H1 (cell line): ENCODE results near the gene UMPS. TPM values are rescaled to one million over a fixed set of nuclear protein-coding genes. Genes with fewer than 3 reads are reported as not detected.

Source experiments
- CTCF ChIA-PET: fragments of 300-600 bp; sonication (Branson Sonifier 250); formaldehyde crosslinking; loops from one replicate; lab custom pipeline; 2021; ENCODE audit not compliant: partially characterized antibody; lab: Charles Lee
- POLR2A ChIA-PET: fragments of 300-600 bp; sonication (Branson Sonifier 250); formaldehyde crosslinking; loops from one replicate; lab custom pipeline; 2021; ENCODE audit warnings: inconsistent platforms; ENCODE audit not compliant: partially characterized antibody; lab: Charles Lee
- DNase-seq, 2 experiments: peaks; one replicate each; pipeline versions ENCODE4 v3.0.0 to v3.0.0-alpha.2; 2010 to 2022; ENCODE audit warnings: low spot score in 2 of 2, low read depth in 1 of 2, mixed read lengths in 1 of 2
- FAIRE-seq: peaks from 2 replicates; lab custom pipeline; 2011; peaks lifted over from hg19 to GRCh38; lab: Jason Lieb, UNC
- H2AFZ ChIP-seq: 2 replicates; pipeline ENCODE4 v1.8.1; 2012; ENCODE audit warnings: low read length, inconsistent platforms
- H2AK5ac ChIP-seq: 2 replicates; pipeline ENCODE4 v1.6.1; 2013; ENCODE audit warnings: low read depth, low read length
- H2BK120ac ChIP-seq: replicated peaks from 2 replicates; pipeline ENCODE3; 2013; ENCODE audit warnings: low read depth, low read length, inconsistent platforms
- H2BK12ac ChIP-seq: 2 replicates; pipeline ENCODE4 v1.6.1; 2013; ENCODE audit warnings: low read depth, low read length
- H2BK15ac ChIP-seq: 2 replicates; pipeline ENCODE4 v1.6.1; 2013; ENCODE audit warnings: low read length
- H2BK20ac ChIP-seq: 2 replicates; pipeline ENCODE4 v1.6.1; 2013; ENCODE audit warnings: low read length
- H2BK5ac ChIP-seq: 2 replicates; pipeline ENCODE4 v1.6.1; 2013; ENCODE audit warnings: low read depth, low read length
- H3K14ac ChIP-seq: 2 replicates; pipeline ENCODE4 v1.6.1; 2013; ENCODE audit warnings: inconsistent platforms; ENCODE audit not compliant: insufficient read length
- H3K18ac ChIP-seq: 2 replicates; pipeline ENCODE4 v1.6.1; 2013; ENCODE audit warnings: low read length; ENCODE audit errors: extremely low read depth
- H3K23ac ChIP-seq: 2 replicates; pipeline ENCODE4 v1.6.1; 2013; ENCODE audit warnings: inconsistent platforms; ENCODE audit not compliant: insufficient read length
- H3K23me2 ChIP-seq: 2 replicates; pipeline ENCODE4 v1.6.1; 2013; ENCODE audit warnings: low read depth, low read length
- H3K27ac ChIP-seq: 2 replicates; pipeline ENCODE4 v1.6.1; 2011; ENCODE audit warnings: low read depth, low read length, inconsistent platforms
- H3K27me3 ChIP-seq, 4 experiments: replicated peaks in 1 of 4; 1 replicate in 1 of 4; 2 replicates in 3 of 4; pipeline versions ENCODE4 v1.6.1 to v1.8.1; 2011 to 2013; ENCODE audit warnings: low read length in 3 of 4, mild to moderate bottlenecking in 3 of 4, inconsistent platforms in 2 of 4, mixed read lengths in 2 of 4, moderate library complexity in 1 of 4; ENCODE audit not compliant: control insufficient read depth in 3 of 4, insufficient read depth in 3 of 4; ENCODE audit errors: extremely low read depth in 1 of 4
- H3K36me3 ChIP-seq, 4 experiments: 2 replicates each; pipeline versions ENCODE4 v1.6.1 to v1.8.1; 2011 to 2013; ENCODE audit warnings: mild to moderate bottlenecking in 4 of 4, low read length in 3 of 4, moderate library complexity in 2 of 4, control low read depth in 1 of 4, inconsistent platforms in 1 of 4; ENCODE audit not compliant: insufficient read depth in 4 of 4, control insufficient read depth in 2 of 4
- H3K4ac ChIP-seq: replicated peaks from 2 replicates; pipeline ENCODE3; 2013; ENCODE audit warnings: low read length, low read depth, mixed read lengths, inconsistent platforms; ENCODE audit not compliant: insufficient read length
- H3K4me1 ChIP-seq, 4 experiments: replicated peaks in 1 of 4; 1 replicate in 1 of 4; 2 replicates in 3 of 4; pipeline versions ENCODE4 v1.6.1 to v1.8.1; 2011 to 2013; ENCODE audit warnings: low read length in 3 of 4, inconsistent platforms in 2 of 4, mixed read lengths in 1 of 4; ENCODE audit not compliant: insufficient read depth in 4 of 4, control insufficient read depth in 3 of 4
- H3K4me2 ChIP-seq, 2 experiments: 2 replicates each; pipeline versions ENCODE4 v1.6.1 to v1.8.1; 2011 to 2013; ENCODE audit warnings: low read depth in 2 of 2, low read length in 2 of 2, control low read depth in 1 of 2, inconsistent platforms in 1 of 2, mild to moderate bottlenecking in 1 of 2; ENCODE audit not compliant: insufficient read depth in 1 of 2
- H3K4me3 ChIP-seq, 4 experiments: fragments of 200-600, 300-600 bp in 1 of 4; sonication (generic), shearing (Covaris generic), sonication (Bioruptor Twin) in 1 of 4; 2 replicates each; pipeline versions ENCODE4 v1.5.1 to v1.8.1; 2011 to 2016; ENCODE audit warnings: low read length in 4 of 4, low read depth in 3 of 4, control low read depth in 2 of 4, inconsistent platforms in 2 of 4, mild to moderate bottlenecking in 2 of 4, mixed read lengths in 1 of 4, moderate library complexity in 1 of 4; ENCODE audit not compliant: insufficient read depth in 2 of 4; ENCODE audit errors: extremely low read depth in 1 of 4
- H3K56ac ChIP-seq: replicated peaks from 2 replicates; pipeline ENCODE3; 2013; ENCODE audit warnings: low read depth, mild to moderate bottlenecking, mixed read lengths, low read length, inconsistent platforms; ENCODE audit not compliant: insufficient read length
- H3K79me1 ChIP-seq: 2 replicates; pipeline ENCODE4 v1.6.1; 2013; ENCODE audit warnings: low read depth, low read length, control low read depth
- H3K79me2 ChIP-seq, 2 experiments: 2 replicates each; pipeline versions ENCODE4 v1.6.1 to v1.8.1; 2012 to 2013; ENCODE audit warnings: low read length in 2 of 2, mild to moderate bottlenecking in 2 of 2, inconsistent platforms in 1 of 2; ENCODE audit not compliant: insufficient read depth in 2 of 2, control insufficient read depth in 1 of 2
- H3K9ac ChIP-seq, 4 experiments: replicated peaks in 1 of 4; 1 replicate in 1 of 4; 2 replicates in 3 of 4; pipeline versions ENCODE4 v1.6.1 to v1.8.1; 2011 to 2013; ENCODE audit warnings: low read depth in 3 of 4, low read length in 3 of 4, control low read depth in 2 of 4, mild to moderate bottlenecking in 2 of 4, moderate library complexity in 2 of 4, inconsistent platforms in 1 of 4; ENCODE audit errors: extremely low read depth in 1 of 4
- H3K9me3 ChIP-seq, 2 experiments: 2 replicates each; pipeline versions ENCODE4 v1.6.1 to v1.8.1; 2012 to 2013; ENCODE audit warnings: mild to moderate bottlenecking in 2 of 2, moderate library complexity in 2 of 2, control low read depth in 1 of 2, inconsistent platforms in 1 of 2, low read depth in 1 of 2, low read length in 1 of 2, mixed read lengths in 1 of 2; ENCODE audit not compliant: insufficient read depth in 2 of 2
- H4K20me1 ChIP-seq, 2 experiments: replicated peaks in 1 of 2; 2 replicates each; pipeline versions ENCODE3 to v1.8.1; 2011 to 2013; ENCODE audit warnings: inconsistent platforms in 2 of 2, low read length in 2 of 2, mild to moderate bottlenecking in 1 of 2; ENCODE audit not compliant: insufficient read depth in 2 of 2, control insufficient read depth in 1 of 2
- H4K5ac ChIP-seq: 2 replicates; pipeline ENCODE4 v1.6.1; 2013; ENCODE audit warnings: low read length, low read depth, mixed read lengths, inconsistent platforms; ENCODE audit not compliant: insufficient read length
- H4K8ac ChIP-seq: 2 replicates; pipeline ENCODE4 v1.8.0; 2013; ENCODE audit warnings: mild to moderate bottlenecking, moderate library complexity, low read length, inconsistent platforms; ENCODE audit not compliant: insufficient read depth; ENCODE audit errors: extremely low read depth
- H4K91ac ChIP-seq: replicated peaks from 2 replicates; pipeline ENCODE3; 2013; ENCODE audit warnings: low read length, mixed read lengths, inconsistent platforms; ENCODE audit not compliant: insufficient read length
- HDAC6 ChIP-seq: IDR thresholded peaks from one replicate; pipeline ENCODE4 v1.7.1; 2012; ENCODE audit warnings: low read depth, mild to moderate bottlenecking, inconsistent platforms, low read length, moderate library complexity
- KDM4A ChIP-seq: IDR thresholded peaks from one replicate; pipeline ENCODE4 v1.7.1; 2012; ENCODE audit warnings: low read depth, mild to moderate bottlenecking, moderate library complexity, low read length, inconsistent platforms; ENCODE audit not compliant: severe bottlenecking
- RBBP5 ChIP-seq: IDR thresholded peaks from 2 replicates; pipeline ENCODE4 v1.7.1; 2012; ENCODE audit warnings: low read depth, mild to moderate bottlenecking, inconsistent platforms, low read length, moderate library complexity, borderline replicate concordance
- TEAD4 ChIP-seq: IDR thresholded peaks from 2 replicates; pipeline ENCODE4 v1.6.1; 2012; ENCODE audit warnings: low read depth, low read length, inconsistent platforms, mixed read lengths
- WGBS, 2 experiments: shearing (Covaris generic) in 1 of 2; methylation state at CpG; one replicate each; pipeline versions ENCODE4 v1.1.6 to v1.1.7; 2013 to 2015; ENCODE audit warnings: low lambda C conversion rate in 2 of 2, mixed read lengths in 2 of 2, inconsistent platforms in 1 of 2, low coverage in 1 of 2, missing lambda C conversion rate in 1 of 2; ENCODE audit not compliant: insufficient replicate concordance in 2 of 2, insufficient coverage in 1 of 2, insufficient read length in 1 of 2; ENCODE audit errors: extremely low coverage in 1 of 2, missing lambda C conversion rate in 1 of 2; 5-methylcytosine and 5-hydroxymethylcytosine counted together
- polyA plus RNA-seq, 7 experiments: library from polyadenylated mRNA; depleted of rRNA in 3 of 7; stranded (reverse) in 5 of 7; unstranded in 2 of 7; fragments of >200 nt in 5 of 7; fragments of 200-250 nt in 2 of 7; gene quantifications; 1 replicate in 5 of 7; 2 replicates in 1 of 7; 4 replicates in 1 of 7; pipeline versions ENCODE4 v1.2.1 to v1.2.3, GENCODE V29; 2011 to 2013; ENCODE audit warnings: missing spikeins in 2 of 7, mixed read lengths in 2 of 7
- total RNA-seq: library from RNA; stranded (reverse); fragmentation: NEBNext Ultra II Directional; extraction: Animal tissue kit (Norgen Biotek cat#: 25700); gene quantifications from 2 replicates; pipeline ENCODE4 v1.2.1, GENCODE V29; 2021
- TF ChIP-seq, protein P1 (sequence below): IDR thresholded peaks from 2 replicates; pipeline ENCODE4 v1.6.1; 2011; ENCODE audit warnings: low read length, improper control_type of control experiment

UMPS gene
- total and polyA plus RNA-seq, 2 of the 8 experiments (the other 6 are each of a cell fraction or from before 2014, with no cell fraction given), result 32.8 to 59.0 TPM

DNA sequence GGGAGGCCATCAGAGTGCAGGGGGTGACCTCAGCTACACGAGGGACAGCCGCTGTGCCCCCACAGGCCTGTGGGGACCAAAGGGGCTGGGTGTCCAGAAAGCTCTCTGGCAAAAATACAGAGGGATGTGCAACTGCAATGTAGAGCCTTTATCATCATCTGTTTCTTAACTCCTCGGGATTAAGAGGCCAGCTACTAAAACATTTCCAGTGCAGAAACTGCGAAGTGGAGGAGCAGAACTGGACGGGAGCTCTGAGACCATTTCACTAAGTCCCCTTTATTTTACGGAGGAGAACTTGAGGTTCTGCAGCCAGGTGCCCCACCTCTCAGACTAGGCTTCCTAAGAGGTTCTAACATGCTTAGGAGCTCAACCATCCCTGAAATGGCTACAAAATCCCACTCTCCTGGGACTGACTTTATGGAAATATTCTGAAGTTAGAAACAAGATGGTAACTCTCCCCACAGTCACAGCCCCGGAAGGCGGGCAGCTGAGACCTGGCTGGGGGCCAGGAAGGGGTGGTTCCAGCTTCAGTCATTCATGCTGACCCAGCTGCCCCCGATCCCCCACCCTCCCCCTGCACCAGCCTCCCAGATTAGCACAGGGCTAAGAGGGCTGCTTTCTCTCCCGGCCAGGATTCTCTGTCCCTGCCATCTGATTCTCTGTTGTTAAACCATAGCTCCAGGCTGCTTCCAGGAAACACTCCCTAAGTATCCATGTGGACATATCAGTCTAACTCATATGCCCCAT lies 40.3 kb downstream of the UMPS start:
- H3K23me2 ChIP-seq, result peaks cover 3% of the 10 kb centered on the region; the same call in 1 of the 2 replicates
- no peaks in the 10 kb centered on the region for H3K79me2 ChIP-seq
- H3K27ac ChIP-seq, result no peak overlapping the region; the same call in 1 of the 2 replicates
- POLR2A ChIA-PET, result interaction anchor here (0.7 to 1.5 kb wide), 3 partner anchors 17 to 116 kb away, joined by 3 to 4 read pairs (median 3); partner anchors contain the start of genes ITGB5 and UMPS
- no peak overlapping the region for H3K18ac ChIP-seq
- H2BK120ac ChIP-seq, result no peak overlapping the region
- no peak for DNase-seq
- no peak overlapping the region for H4K8ac ChIP-seq
- no peak overlapping the region for H4K5ac ChIP-seq
- H4K91ac ChIP-seq, result no peak overlapping the region
- FAIRE-seq, result no peak
- H3K14ac ChIP-seq, result no peak overlapping the region
- H3K79me1 ChIP-seq, result peaks cover 5% of the 10 kb centered on the region; the same call in 1 of the 2 replicates
- CTCF ChIA-PET, result interaction anchor here (0.8 to 3.7 kb wide), 8 partner anchors 11 to 157 kb away, joined by 3 to 36 read pairs (median 4); no protein-coding TSS in a partner anchor
- no peak overlapping the region for H3K4me2 ChIP-seq
- no peak overlapping the region for H2BK20ac ChIP-seq
- H3K23ac ChIP-seq, result no peak overlapping the region
- peaks cover 4 to 16% (median 11%) of the 10 kb centered on the region in 4 experiments; a peak in 7 of 8 replicates for H3K36me3 ChIP-seq
- 87% methylated on average over 8 of the region's 10 CpGs; no CpG with 5 or more reads in 1 of the 2 experiments for WGBS, 2 experiments
- H2AFZ ChIP-seq, result no peak overlapping the region
- H2AK5ac ChIP-seq, result no peak overlapping the region
- H3K9ac ChIP-seq, result no peak overlapping the region
- H3K9me3 ChIP-seq, result no peaks in the 10 kb centered on the region
- H2BK5ac ChIP-seq, result peak overlapping the region; percentile 35; the same call in 1 of the 2 replicates
- H4K20me1 ChIP-seq, result peaks cover 1 to 9% of the 10 kb centered on the region in 2 experiments
- H3K27me3 ChIP-seq, result no peaks in the 10 kb centered on the region
- peaks cover 6 to 14% (median 8%) of the 10 kb centered on the region in 4 experiments; a peak in 6 of 7 replicates for H3K4me1 ChIP-seq
- H3K56ac ChIP-seq, result no peak overlapping the region
- no peak overlapping the region for H3K4ac ChIP-seq
- H3K4me3 ChIP-seq, result no peak overlapping the region
- TF ChIP-seq HDAC6 (no peak), RBBP5 (no peak), KDM4A (no peak), TEAD4 (no peak)
- TF ChIP-seq, protein P1, sequence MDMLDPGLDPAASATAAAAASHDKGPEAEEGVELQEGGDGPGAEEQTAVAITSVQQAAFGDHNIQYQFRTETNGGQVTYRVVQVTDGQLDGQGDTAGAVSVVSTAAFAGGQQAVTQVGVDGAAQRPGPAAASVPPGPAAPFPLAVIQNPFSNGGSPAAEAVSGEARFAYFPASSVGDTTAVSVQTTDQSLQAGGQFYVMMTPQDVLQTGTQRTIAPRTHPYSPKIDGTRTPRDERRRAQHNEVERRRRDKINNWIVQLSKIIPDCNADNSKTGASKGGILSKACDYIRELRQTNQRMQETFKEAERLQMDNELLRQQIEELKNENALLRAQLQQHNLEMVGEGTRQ, result no peak
- no peak overlapping the region for H2BK12ac ChIP-seq
- no peak overlapping the region for H2BK15ac ChIP-seq
